Measurements from ENCODE around the gene TBC1D9. TPM values are rescaled to one million over a fixed set of nuclear protein-coding genes. Genes with fewer than 3 reads are reported as not detected.

The TBC1D9 gene
- total RNA-seq, 6 experiments from 2014 or later, result 6.6 to 17.9 (median 9.4) TPM

DNA sequence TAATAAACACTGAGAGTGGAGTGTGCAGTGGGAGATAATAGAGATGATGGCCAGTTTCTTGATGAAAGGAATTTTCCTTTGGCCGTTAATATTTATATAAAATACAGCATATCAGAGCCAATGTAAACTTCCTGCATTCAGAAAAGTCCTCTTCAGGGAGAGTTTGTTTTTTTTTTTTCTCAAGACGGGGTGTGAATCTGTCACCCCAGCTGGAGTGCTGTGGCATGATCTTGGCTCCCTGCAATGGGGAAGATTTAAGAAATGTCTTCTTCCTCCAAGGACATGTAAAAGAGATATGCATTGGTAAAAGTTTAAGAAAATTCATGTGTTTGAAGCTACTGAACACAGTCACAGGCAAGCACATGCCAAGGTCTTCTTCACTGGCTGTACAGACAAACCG is 25.4 kb upstream of the TBC1D9 start:
- Histone ChIP-seq H3K9me3 (no peaks in the 10 kb centered on the region), H3K4me1 (no peaks in the 10 kb centered on the region), H3K27ac (no peak overlapping the region), H3K4me3 (no peak overlapping the region), H3K27me3 (no peaks in the 10 kb centered on the region), H3K36me3 (no peaks in the 10 kb centered on the region)
- no peak for TF ChIP-seq POLR2A (IDR thresholded peaks at IDR 0.05)
- TF ChIP-seq, protein P1, sequence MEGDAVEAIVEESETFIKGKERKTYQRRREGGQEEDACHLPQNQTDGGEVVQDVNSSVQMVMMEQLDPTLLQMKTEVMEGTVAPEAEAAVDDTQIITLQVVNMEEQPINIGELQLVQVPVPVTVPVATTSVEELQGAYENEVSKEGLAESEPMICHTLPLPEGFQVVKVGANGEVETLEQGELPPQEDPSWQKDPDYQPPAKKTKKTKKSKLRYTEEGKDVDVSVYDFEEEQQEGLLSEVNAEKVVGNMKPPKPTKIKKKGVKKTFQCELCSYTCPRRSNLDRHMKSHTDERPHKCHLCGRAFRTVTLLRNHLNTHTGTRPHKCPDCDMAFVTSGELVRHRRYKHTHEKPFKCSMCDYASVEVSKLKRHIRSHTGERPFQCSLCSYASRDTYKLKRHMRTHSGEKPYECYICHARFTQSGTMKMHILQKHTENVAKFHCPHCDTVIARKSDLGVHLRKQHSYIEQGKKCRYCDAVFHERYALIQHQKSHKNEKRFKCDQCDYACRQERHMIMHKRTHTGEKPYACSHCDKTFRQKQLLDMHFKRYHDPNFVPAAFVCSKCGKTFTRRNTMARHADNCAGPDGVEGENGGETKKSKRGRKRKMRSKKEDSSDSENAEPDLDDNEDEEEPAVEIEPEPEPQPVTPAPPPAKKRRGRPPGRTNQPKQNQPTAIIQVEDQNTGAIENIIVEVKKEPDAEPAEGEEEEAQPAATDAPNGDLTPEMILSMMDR (IDR thresholded peaks at IDR 0.05), result no peak
- no peak for DNase-seq
- intact Hi-C loops (cut with DNase I), result no loop called here
- WGBS (ENCODE audit: insufficient coverage, low coverage, low lambda C conversion rate, missing lambda C conversion rate), result 81% methylated on average over 3 of the region's 3 CpGs
- no peak for ATAC-seq

DNA sequence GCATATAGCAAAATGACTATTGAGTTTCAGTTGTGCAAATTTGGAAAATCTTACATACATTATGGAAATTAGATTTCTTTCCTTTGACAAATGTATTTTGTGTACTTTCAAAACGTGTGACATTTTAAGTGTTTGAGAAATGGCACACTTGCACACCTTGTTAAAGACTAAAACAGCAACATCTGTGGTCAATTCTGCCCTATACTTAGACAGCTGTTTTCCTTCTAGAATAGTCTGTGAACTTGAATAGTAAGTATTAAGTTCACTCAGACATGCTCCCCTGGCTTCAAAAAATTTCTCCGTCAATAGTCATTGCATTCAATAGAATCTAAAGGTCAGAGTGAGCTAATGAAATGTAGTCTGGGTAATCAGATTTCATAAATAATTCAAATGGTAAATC is 21.7 kb upstream of the TBC1D9 start:
- intact Hi-C loops (cut with DNase I), result no loop called here
- Histone ChIP-seq H3K4me3 (no peak overlapping the region), H3K27ac (no peak overlapping the region), H3K27me3 (no peaks in the 10 kb centered on the region), H3K4me1 (no peaks in the 10 kb centered on the region), H3K36me3 (no peaks in the 10 kb centered on the region), H3K9me3 (no peaks in the 10 kb centered on the region)
- 42% methylated on average over 2 of the region's 2 CpGs for WGBS (ENCODE audit: insufficient coverage, low coverage, low lambda C conversion rate, missing lambda C conversion rate)
- no peak for ATAC-seq
- no peak for DNase-seq
- no peak for TF ChIP-seq POLR2A (IDR thresholded peaks at IDR 0.05)
- TF ChIP-seq, protein P1 (IDR thresholded peaks at IDR 0.05), result no peak

DNA sequence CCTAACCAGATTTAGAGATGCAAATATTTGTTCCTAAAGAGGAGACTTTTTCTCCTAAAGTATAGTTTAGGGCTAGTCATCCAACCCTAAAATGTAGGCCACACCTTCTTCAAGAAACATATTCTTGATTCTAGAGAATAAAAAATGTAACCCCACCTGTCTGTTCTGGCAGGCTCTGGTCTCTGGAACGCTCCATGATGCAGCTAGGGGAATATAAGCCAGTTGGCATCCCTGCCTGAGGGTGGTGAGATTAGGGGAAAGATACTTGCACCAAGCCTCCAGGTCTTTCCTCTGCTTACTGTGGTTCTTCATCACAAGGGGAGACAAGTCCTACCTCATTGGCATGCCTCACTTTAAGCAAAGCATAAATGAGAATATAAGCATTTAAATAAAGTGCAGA is 21.2 kb upstream of the TBC1D9 start:
- Histone ChIP-seq H3K9me3 (no peaks in the 10 kb centered on the region), H3K27ac (no peak overlapping the region), H3K27me3 (no peaks in the 10 kb centered on the region), H3K36me3 (no peaks in the 10 kb centered on the region), H3K4me1 (no peaks in the 10 kb centered on the region), H3K4me3 (no peak overlapping the region)
- intact Hi-C loops (cut with DNase I), result no loop called here
- 82% methylated on average over 1 of the region's 1 CpG for WGBS (ENCODE audit: insufficient coverage, low coverage, low lambda C conversion rate, missing lambda C conversion rate)
- TF ChIP-seq, protein P1 (IDR thresholded peaks at IDR 0.05), result no peak
- no peak for TF ChIP-seq POLR2A (IDR thresholded peaks at IDR 0.05)
- no peak for DNase-seq
- no peak for ATAC-seq

DNA sequence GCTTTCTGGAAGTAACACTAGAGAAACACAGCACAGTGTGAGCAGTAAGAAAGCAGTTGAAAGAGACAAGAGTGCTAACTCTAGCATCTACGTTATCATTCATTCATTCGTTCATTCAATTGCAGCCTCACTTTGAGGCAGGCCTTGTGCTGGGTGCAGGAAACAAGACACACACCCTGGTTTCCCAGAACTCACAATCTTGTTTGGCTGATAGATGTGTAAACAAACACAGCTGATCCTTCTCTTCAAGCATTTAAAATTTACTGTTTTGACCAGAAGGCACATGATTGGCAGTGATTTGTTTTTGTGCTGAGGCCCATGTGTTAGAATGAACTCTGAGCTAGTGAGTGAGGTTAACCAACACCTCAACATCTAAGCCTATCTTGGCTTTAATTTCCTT is 20.4 kb upstream of the TBC1D9 start:
- no peak for ATAC-seq
- no peak for TF ChIP-seq POLR2A (IDR thresholded peaks at IDR 0.05)
- TF ChIP-seq, protein P1 (IDR thresholded peaks at IDR 0.05), result no peak

DNA sequence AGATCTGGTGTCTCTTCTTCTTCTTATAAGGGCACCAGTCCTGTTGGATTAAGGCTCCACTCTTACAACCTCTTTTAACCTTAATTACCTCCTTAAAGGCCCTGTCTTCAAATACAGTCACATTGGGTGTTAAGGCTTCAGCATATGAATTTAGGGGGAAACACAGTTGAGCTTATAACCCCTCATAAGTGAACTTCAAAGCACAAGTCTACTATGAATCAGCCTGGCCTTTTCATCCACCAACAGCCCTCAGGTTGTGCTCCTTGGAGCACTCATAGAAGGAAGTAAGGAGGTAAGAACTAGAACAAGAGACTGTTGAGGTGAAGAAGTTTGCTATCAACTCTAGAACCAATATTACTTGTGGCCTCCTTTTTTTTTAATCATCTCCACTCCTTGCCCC is 18.8 kb upstream of the TBC1D9 start:
- DNase-seq (no peak), ATAC-seq (no peak)
- H3K36me3 ChIP-seq, result no peaks in the 10 kb centered on the region
- no peak for TF ChIP-seq POLR2A (IDR thresholded peaks at IDR 0.05)
- TF ChIP-seq, protein P1 (IDR thresholded peaks at IDR 0.05), result no peak
- no peak overlapping the region for H3K4me3 ChIP-seq
- H3K27me3 ChIP-seq, result no peaks in the 10 kb centered on the region
- no peak overlapping the region for H3K27ac ChIP-seq
- H3K9me3 ChIP-seq, result no peaks in the 10 kb centered on the region
- intact Hi-C loops (cut with DNase I), result no loop called here
- H3K4me1 ChIP-seq, result no peaks in the 10 kb centered on the region

More for the DNA sequence above, 20.4 kb upstream of the TBC1D9 start:
- no peaks in the 10 kb centered on the region for H3K27me3 ChIP-seq
- no peaks in the 10 kb centered on the region for H3K9me3 ChIP-seq
- intact Hi-C loops (cut with DNase I), result no loop called here
- H3K4me1 ChIP-seq, result no peaks in the 10 kb centered on the region
- H3K36me3 ChIP-seq, result no peaks in the 10 kb centered on the region
- 53% methylated on average over 2 of the region's 2 CpGs for WGBS (ENCODE audit: insufficient coverage, low coverage, low lambda C conversion rate, missing lambda C conversion rate)
- H3K4me3 ChIP-seq, result no peak overlapping the region
- H3K27ac ChIP-seq, result no peak overlapping the region
- no peak for DNase-seq

Data from right lobe of liver (tissue), 6 donors.